ENCODE results near the gene OR6C2. TPM values are rescaled to one million over a fixed set of nuclear protein-coding genes. Genes with fewer than 3 reads are reported as not detected.

OR6C2 gene
- total and polyA plus RNA-seq, 2 of the 8 experiments (the other 6 are each of a cell fraction or from before 2014, with no cell fraction given) = not detected

GRCh38 chr12:55416961-55417360 lies 26.9 kb upstream of the OR6C2 start:
- Histone ChIP-seq H3K4me2 (ENCODE audit: insufficient read depth in 1 of 2, low read depth in 2 of 2, low read length in 2 of 2) (no peak overlapping the region), H4K8ac (ENCODE audit: extremely low read depth, insufficient read depth, low read length) (no peak overlapping the region), H4K5ac (ENCODE audit: insufficient read length, low read depth, low read length) (no peak overlapping the region), H3K23me2 (ENCODE audit: low read depth, low read length) (no peaks in the 10 kb centered on the region), H4K20me1 (replicated peaks in 1 of 2; ENCODE audit: control insufficient read depth in 1 of 2, insufficient read depth in 2 of 2, low read length in 2 of 2) (no peaks in the 10 kb centered on the region), H3K27ac (ENCODE audit: low read depth, low read length) (no peak overlapping the region), H3K36me3 (ENCODE audit: control insufficient read depth in 2 of 4, insufficient read depth in 4 of 4, low read length in 3 of 4) (no peaks in the 10 kb centered on the region), H3K14ac (ENCODE audit: insufficient read length) (no peak overlapping the region), H2AFZ (ENCODE audit: low read length) (no peak overlapping the region), H3K27me3 (replicated peaks in 1 of 4; ENCODE audit: control insufficient read depth in 3 of 4, extremely low read depth in 1 of 4, insufficient read depth in 3 of 4, low read length in 3 of 4) (no peaks in the 10 kb centered on the region), H3K23ac (ENCODE audit: insufficient read length) (no peak overlapping the region), H3K4me3 (ENCODE audit: extremely low read depth in 1 of 4, insufficient read depth in 2 of 4, low read depth in 3 of 4, low read length in 4 of 4) (no peak overlapping the region), H2BK20ac (ENCODE audit: low read length) (no peak overlapping the region), H2BK5ac (ENCODE audit: low read depth, low read length) (no peak overlapping the region), H3K4me1 (replicated peaks in 1 of 4; ENCODE audit: control insufficient read depth in 3 of 4, insufficient read depth in 4 of 4, low read length in 3 of 4) (no peaks in the 10 kb centered on the region), H2BK12ac (ENCODE audit: low read depth, low read length) (no peak overlapping the region), H3K18ac (ENCODE audit: extremely low read depth, low read length) (no peak overlapping the region), H3K56ac (replicated peaks; ENCODE audit: insufficient read length, low read depth, low read length) (no peak overlapping the region), H2BK15ac (ENCODE audit: low read length) (no peak overlapping the region), H2AK5ac (ENCODE audit: low read depth, low read length) (no peak overlapping the region), H3K9ac (replicated peaks in 1 of 4; ENCODE audit: extremely low read depth in 1 of 4, low read depth in 3 of 4, low read length in 3 of 4) (no peak overlapping the region), H3K79me2 (ENCODE audit: control insufficient read depth in 1 of 2, insufficient read depth in 2 of 2, low read length in 2 of 2) (no peaks in the 10 kb centered on the region), H3K9me3 (ENCODE audit: insufficient read depth in 2 of 2, low read depth in 1 of 2, low read length in 1 of 2) (no peaks in the 10 kb centered on the region), H4K91ac (replicated peaks; ENCODE audit: insufficient read length, low read length) (no peak overlapping the region), H3K4ac (replicated peaks; ENCODE audit: insufficient read length, low read depth, low read length) (no peak overlapping the region), H3K79me1 (ENCODE audit: low read depth, low read length) (no peaks in the 10 kb centered on the region), H2BK120ac (replicated peaks; ENCODE audit: low read depth, low read length) (no peak overlapping the region)
- DNase-seq (ENCODE audit: low read depth in 1 of 2, low spot score in 2 of 2) (no peak), FAIRE-seq (no peak)
- ChIA-PET POLR2A (ENCODE audit: partially characterized antibody) (no interaction called here), CTCF (ENCODE audit: partially characterized antibody) (no interaction called here)
- 89% methylated on average over 1 of the region's 1 CpG; no CpG with 5 or more reads in 1 of the 2 experiments for WGBS, 2 experiments (ENCODE audit: extremely low coverage in 1 of 2, insufficient coverage in 1 of 2, insufficient read length in 1 of 2, insufficient replicate concordance in 2 of 2, low coverage in 1 of 2, low lambda C conversion rate in 2 of 2, missing lambda C conversion rate in 1 of 2)
- TF ChIP-seq RNF2 (IDR thresholded peaks at IDR 0.05; ENCODE audit: borderline replicate concordance, low read depth, low read length, missing control alignments, poor library complexity, severe bottlenecking) (no peak), KDM5A (IDR thresholded peaks at IDR 0.05; ENCODE audit: low read length) (no peak), YY1 (IDR thresholded peaks at IDR 0.05; ENCODE audit: low read depth, low read length) (no peak)
